GM21619 (cell line): Measurements from ENCODE around the gene LRP11.
"Not testable (repeated sequence)": the region's sequence is repeated elsewhere in the genome, so short reads cannot be mapped to it uniquely, and the experiment has no call there.

Source experiments
- ATAC-seq: cut with Tn5 transposase; IDR thresholded peaks from one replicate; pipeline ENCODE4 v1.9.1; 2021; ENCODE audit not compliant: unreplicated experiment

LRP11 gene

GRCh38 chr6:149897855-149898744, 33.9 kb upstream of the LRP11 start, which contains the start of gene RAET1E:
Gene RAET1E, minus strand, starts transcription at chr6:149898113. Its CDS starts 7,212 bp downstream, at chr6:149890901.
- no peak for ATAC-seq

- no peak for ATAC-seq
These were observed 33.0 kb upstream of the LRP11 start for GRCh38 chr6:149897015-149897697.

GRCh38 chr6:149896491-149896890, 32.3 kb upstream of the LRP11 start:
- ATAC-seq: no peak

GRCh38 chr6:149895833-149896271, 31.7 kb upstream of the LRP11 start:
- no peak for ATAC-seq

- ATAC-seq: no peak
These were observed 31.0 kb upstream of the LRP11 start for GRCh38 chr6:149895048-149895590.

GRCh38 chr6:149891864-149892263, 27.7 kb upstream of the LRP11 start:
- not testable (repeated sequence) for ATAC-seq

GRCh38 chr6:149891259-149891658, 27.1 kb upstream of the LRP11 start:
- ATAC-seq: no peak

GRCh38 chr6:149890629-149891045, 26.5 kb upstream of the LRP11 start:
- no peak for ATAC-seq

- ATAC-seq: no peak
These were observed 25.2 kb upstream of the LRP11 start for GRCh38 chr6:149889326-149889725.

- ATAC-seq: no peak
These were observed 24.5 kb upstream of the LRP11 start for GRCh38 chr6:149888659-149889058.

GRCh38 chr6:149888093-149888492, 23.9 kb upstream of the LRP11 start:
- ATAC-seq: no peak

GRCh38 chr6:149887343-149887742, 23.2 kb upstream of the LRP11 start:
- no peak for ATAC-seq

- no peak for ATAC-seq
These were observed 21.7 kb upstream of the LRP11 start for GRCh38 chr6:149885888-149886287.

- ATAC-seq: no peak
These were observed 20.5 kb upstream of the LRP11 start for GRCh38 chr6:149884617-149885016.

- no peak for ATAC-seq
These were observed 20.1 kb upstream of the LRP11 start for GRCh38 chr6:149884215-149884614.

GRCh38 chr6:149881860-149882259, 17.7 kb upstream of the LRP11 start:
- ATAC-seq: no peak

- no peak for ATAC-seq
These were observed 17.1 kb upstream of the LRP11 start for GRCh38 chr6:149881066-149881766.

- no peak for ATAC-seq
These were observed 13.5 kb upstream of the LRP11 start for GRCh38 chr6:149877659-149878058.

GRCh38 chr6:149876241-149876933, 12.2 kb upstream of the LRP11 start:
- no peak for ATAC-seq

GRCh38 chr6:149872233-149872632, 8.1 kb upstream of the LRP11 start:
- no peak for ATAC-seq

- ATAC-seq: no peak
These were observed 7.0 kb upstream of the LRP11 start for GRCh38 chr6:149871182-149871581.
